HEK293 (cell line): ENCODE measurements around the gene MYO1G.

ENCODE experiments used
- AEBP2 ChIP-seq: fragments of 450-650 bp; formaldehyde crosslinking; IDR thresholded peaks from 2 replicates; pipeline ENCODE4 v1.5.1; 2016; ENCODE audit warnings: missing biosample characterization, missing genetic modification characterization, borderline replicate concordance
- BCL11B ChIP-seq: fragments of 450-650 bp; formaldehyde crosslinking; IDR thresholded peaks from 2 replicates; pipeline ENCODE4 v1.5.1; 2016; ENCODE audit warnings: low read depth, missing biosample characterization, missing genetic modification characterization
- BCL6B ChIP-seq: fragments of 450-650 bp; formaldehyde crosslinking; IDR thresholded peaks from 2 replicates; pipeline ENCODE4 v1.5.1; 2017; ENCODE audit warnings: missing biosample characterization, missing genetic modification characterization
- HOXC10 ChIP-seq: sonication (generic); formaldehyde crosslinking; IDR thresholded peaks from 2 replicates; pipeline ENCODE4 v1.8.1; 2023; ENCODE audit warnings: mild to moderate bottlenecking, missing genetic modification reagents
- INSM2 ChIP-seq: fragments of 450-650 bp; formaldehyde crosslinking; IDR thresholded peaks from 2 replicates; pipeline ENCODE4 v1.5.1; 2016; ENCODE audit warnings: missing biosample characterization, missing genetic modification characterization
- KLF16 ChIP-seq: fragments of 450-650 bp; formaldehyde crosslinking; IDR thresholded peaks from 2 replicates; pipeline ENCODE4 v1.5.1; 2017; ENCODE audit warnings: missing biosample characterization, missing genetic modification characterization
- OSR2 ChIP-seq: fragments of 450-650 bp; formaldehyde crosslinking; IDR thresholded peaks from 2 replicates; pipeline ENCODE4 v1.5.1; 2016; ENCODE audit warnings: missing biosample characterization, missing genetic modification characterization
- SETDB1 ChIP-seq: IDR thresholded peaks from one replicate; pipeline ENCODE4 v1.6.1; 2017; ENCODE audit warnings: mild to moderate bottlenecking, low read length, moderate library complexity, mixed read lengths; ENCODE audit not compliant: insufficient read length
- ZNF114 ChIP-seq: fragments of 450-650 bp; formaldehyde crosslinking; IDR thresholded peaks from 2 replicates; pipeline ENCODE4 v1.5.0; 2017; ENCODE audit warnings: missing biosample characterization, missing genetic modification characterization
- ZNF140 ChIP-seq: fragments of 450-650 bp; formaldehyde crosslinking; IDR thresholded peaks from 2 replicates; pipeline ENCODE4 v1.5.1; 2016; ENCODE audit warnings: missing biosample characterization, missing genetic modification characterization
- ZNF169 ChIP-seq: fragments of 450-650 bp; formaldehyde crosslinking; IDR thresholded peaks from 2 replicates; pipeline ENCODE4 v1.5.1; 2016; ENCODE audit warnings: missing biosample characterization, missing genetic modification characterization
- ZNF175 ChIP-seq: fragments of 450-650 bp; formaldehyde crosslinking; IDR thresholded peaks from 2 replicates; pipeline ENCODE4 v1.5.1; 2016; ENCODE audit warnings: missing biosample characterization, missing genetic modification characterization
- ZNF18 ChIP-seq: fragments of 450-650 bp; formaldehyde crosslinking; IDR thresholded peaks from 2 replicates; pipeline ENCODE4 v1.5.1; 2016; ENCODE audit warnings: missing biosample characterization, missing genetic modification characterization
- ZNF266 ChIP-seq: fragments of 450-650 bp; formaldehyde crosslinking; IDR thresholded peaks from 2 replicates; pipeline ENCODE4 v1.5.1; 2016; ENCODE audit warnings: missing biosample characterization, missing genetic modification characterization, low read depth
- ZNF335 ChIP-seq: fragments of 450-650 bp; formaldehyde crosslinking; conservative IDR thresholded peaks from 2 replicates; pipeline ENCODE4 v1.5.1; 2016; ENCODE audit warnings: missing biosample characterization, missing genetic modification characterization
- ZNF354C ChIP-seq: fragments of 450-650 bp; formaldehyde crosslinking; IDR thresholded peaks from 2 replicates; pipeline ENCODE4 v1.5.1; 2016; ENCODE audit warnings: missing biosample characterization, missing genetic modification characterization, low read depth, borderline replicate concordance
- ZNF366 ChIP-seq: fragments of 450-650 bp; formaldehyde crosslinking; conservative IDR thresholded peaks from 2 replicates; pipeline ENCODE4 v1.5.1; 2016; ENCODE audit warnings: missing biosample characterization, missing genetic modification characterization
- ZNF398 ChIP-seq: fragments of 450-650 bp; formaldehyde crosslinking; IDR thresholded peaks from 2 replicates; pipeline ENCODE4 v1.5.1; 2017; ENCODE audit warnings: missing biosample characterization, missing genetic modification characterization
- ZNF404 ChIP-seq: fragments of 450-650 bp; formaldehyde crosslinking; IDR thresholded peaks from 2 replicates; pipeline ENCODE4 v1.5.1; 2017; ENCODE audit warnings: missing biosample characterization, missing genetic modification characterization
- ZNF426 ChIP-seq: fragments of 450-650 bp; formaldehyde crosslinking; IDR thresholded peaks from 2 replicates; pipeline ENCODE4 v1.5.1; 2017; ENCODE audit warnings: missing biosample characterization, missing genetic modification characterization, mild to moderate bottlenecking, inconsistent platforms, moderate library complexity
- ZNF544 ChIP-seq: fragments of 450-650 bp; formaldehyde crosslinking; IDR thresholded peaks from 2 replicates; pipeline ENCODE4 v1.5.0; 2017; ENCODE audit warnings: missing biosample characterization, missing genetic modification characterization
- ZNF549 ChIP-seq: fragments of 450-650 bp; IDR thresholded peaks from 2 replicates; pipeline ENCODE4 v1.5.1; 2018; ENCODE audit warnings: missing biosample characterization, missing genetic modification characterization, mild to moderate bottlenecking, inconsistent platforms, moderate library complexity
- ZNF561 ChIP-seq: fragments of 450-650 bp; IDR thresholded peaks from 2 replicates; pipeline ENCODE4 v1.5.1; 2018; ENCODE audit warnings: missing biosample characterization, missing genetic modification characterization, borderline replicate concordance
- ZNF701 ChIP-seq: fragments of 450-650 bp; formaldehyde crosslinking; IDR thresholded peaks from 2 replicates; pipeline ENCODE4 v1.5.1; 2016; ENCODE audit warnings: missing biosample characterization, missing genetic modification characterization
- ZNF830 ChIP-seq: fragments of 450-650 bp; IDR thresholded peaks from 2 replicates; pipeline ENCODE4 v1.5.0; 2018; ENCODE audit warnings: missing biosample characterization, missing genetic modification characterization, low read depth, mild to moderate bottlenecking, moderate library complexity
- ZSCAN23 ChIP-seq: fragments of 450-650 bp; formaldehyde crosslinking; IDR thresholded peaks from 2 replicates; pipeline ENCODE4 v1.5.1; 2016; ENCODE audit warnings: missing biosample characterization, missing genetic modification characterization
- ZSCAN5A ChIP-seq: fragments of 450-650 bp; formaldehyde crosslinking; IDR thresholded peaks from 2 replicates; pipeline ENCODE4 v1.5.1; 2016; ENCODE audit warnings: missing biosample characterization, missing genetic modification characterization
- ZXDB ChIP-seq: fragments of 450-650 bp; formaldehyde crosslinking; IDR thresholded peaks from 2 replicates; pipeline ENCODE4 v1.5.1; 2016; ENCODE audit warnings: missing biosample characterization, missing genetic modification characterization

The MYO1G gene

GRCh38 chr7:44999245-45000092, 20.7 kb upstream of the MYO1G start (continued):
- no peak for TF ChIP-seq OSR2
- TF ChIP-seq AEBP2 (tag by site-specific recombination), result no peak
- TF ChIP-seq ZSCAN5A (tag by site-specific recombination), result no peak
- TF ChIP-seq ZNF114 (tag by site-specific recombination), result no peak
- TF ChIP-seq HOXC10, result no peak
- no peak for TF ChIP-seq ZNF169 (tag by site-specific recombination)
- 0 out of 2 replicates have a peak, but pooled peaks have one; percentile 25 for TF ChIP-seq KLF16 (tag by site-specific recombination)
- TF ChIP-seq ZNF140 (tag by site-specific recombination), result no peak
- no peak for TF ChIP-seq ZNF404
- TF ChIP-seq ZNF561, result no peak
- no peak for TF ChIP-seq BCL11B (tag by site-specific recombination)
- TF ChIP-seq ZNF266 (tag by site-specific recombination), result no peak
- peak; percentile 77 for TF ChIP-seq ZNF335
- no peak for TF ChIP-seq ZNF354C (tag by site-specific recombination)
- TF ChIP-seq ZNF701 (tag by site-specific recombination), result no peak
- TF ChIP-seq ZNF549 (tag by site-specific recombination), result no peak
- TF ChIP-seq ZNF830 (tag by site-specific recombination), result no peak
- no peak for TF ChIP-seq INSM2 (tag by site-specific recombination)
- no peak for TF ChIP-seq ZNF398 (tag by site-specific recombination)
- TF ChIP-seq ZNF544 (tag by site-specific recombination), result no peak
- TF ChIP-seq ZXDB (tag by site-specific recombination), result 0 out of 2 replicates have a peak, but pooled peaks have one; percentile 21
- TF ChIP-seq ZNF366, result no peak
- TF ChIP-seq ZNF18 (tag by site-specific recombination), result no peak
- no peak for TF ChIP-seq SETDB1
- TF ChIP-seq ZNF426, result no peak
- TF ChIP-seq BCL6B (tag by site-specific recombination), result no peak
- no peak for TF ChIP-seq ZSCAN23
- TF ChIP-seq ZNF175 (tag by site-specific recombination), result no peak
